HL-60 (cell line): ENCODE data around the gene EML6.

Experiments used
- GABPA ChIP-seq: IDR thresholded peaks from 2 replicates; pipeline ENCODE4 v1.6.1; 2012; ENCODE audit warnings: low read depth
- POLR2AphosphoS5 ChIP-seq: IDR thresholded peaks from 2 replicates; pipeline ENCODE4 v1.6.1; 2012; ENCODE audit warnings: low read depth
- TF ChIP-seq, protein P1 (sequence below): IDR thresholded peaks from 2 replicates; pipeline ENCODE4 v1.6.1; 2012; ENCODE audit warnings: low read depth; ENCODE audit not compliant: insufficient replicate concordance
- TF ChIP-seq, protein P2 (sequence below): IDR thresholded peaks from one replicate; pipeline ENCODE4 v1.5.1; 2011; ENCODE audit warnings: low read length, control low read depth, inconsistent platforms; ENCODE audit not compliant: insufficient read depth

- no peak for TF ChIP-seq POLR2AphosphoS5
- TF ChIP-seq, protein P1, sequence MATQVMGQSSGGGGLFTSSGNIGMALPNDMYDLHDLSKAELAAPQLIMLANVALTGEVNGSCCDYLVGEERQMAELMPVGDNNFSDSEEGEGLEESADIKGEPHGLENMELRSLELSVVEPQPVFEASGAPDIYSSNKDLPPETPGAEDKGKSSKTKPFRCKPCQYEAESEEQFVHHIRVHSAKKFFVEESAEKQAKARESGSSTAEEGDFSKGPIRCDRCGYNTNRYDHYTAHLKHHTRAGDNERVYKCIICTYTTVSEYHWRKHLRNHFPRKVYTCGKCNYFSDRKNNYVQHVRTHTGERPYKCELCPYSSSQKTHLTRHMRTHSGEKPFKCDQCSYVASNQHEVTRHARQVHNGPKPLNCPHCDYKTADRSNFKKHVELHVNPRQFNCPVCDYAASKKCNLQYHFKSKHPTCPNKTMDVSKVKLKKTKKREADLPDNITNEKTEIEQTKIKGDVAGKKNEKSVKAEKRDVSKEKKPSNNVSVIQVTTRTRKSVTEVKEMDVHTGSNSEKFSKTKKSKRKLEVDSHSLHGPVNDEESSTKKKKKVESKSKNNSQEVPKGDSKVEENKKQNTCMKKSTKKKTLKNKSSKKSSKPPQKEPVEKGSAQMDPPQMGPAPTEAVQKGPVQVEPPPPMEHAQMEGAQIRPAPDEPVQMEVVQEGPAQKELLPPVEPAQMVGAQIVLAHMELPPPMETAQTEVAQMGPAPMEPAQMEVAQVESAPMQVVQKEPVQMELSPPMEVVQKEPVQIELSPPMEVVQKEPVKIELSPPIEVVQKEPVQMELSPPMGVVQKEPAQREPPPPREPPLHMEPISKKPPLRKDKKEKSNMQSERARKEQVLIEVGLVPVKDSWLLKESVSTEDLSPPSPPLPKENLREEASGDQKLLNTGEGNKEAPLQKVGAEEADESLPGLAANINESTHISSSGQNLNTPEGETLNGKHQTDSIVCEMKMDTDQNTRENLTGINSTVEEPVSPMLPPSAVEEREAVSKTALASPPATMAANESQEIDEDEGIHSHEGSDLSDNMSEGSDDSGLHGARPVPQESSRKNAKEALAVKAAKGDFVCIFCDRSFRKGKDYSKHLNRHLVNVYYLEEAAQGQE, result no peak
- TF ChIP-seq, protein P2, sequence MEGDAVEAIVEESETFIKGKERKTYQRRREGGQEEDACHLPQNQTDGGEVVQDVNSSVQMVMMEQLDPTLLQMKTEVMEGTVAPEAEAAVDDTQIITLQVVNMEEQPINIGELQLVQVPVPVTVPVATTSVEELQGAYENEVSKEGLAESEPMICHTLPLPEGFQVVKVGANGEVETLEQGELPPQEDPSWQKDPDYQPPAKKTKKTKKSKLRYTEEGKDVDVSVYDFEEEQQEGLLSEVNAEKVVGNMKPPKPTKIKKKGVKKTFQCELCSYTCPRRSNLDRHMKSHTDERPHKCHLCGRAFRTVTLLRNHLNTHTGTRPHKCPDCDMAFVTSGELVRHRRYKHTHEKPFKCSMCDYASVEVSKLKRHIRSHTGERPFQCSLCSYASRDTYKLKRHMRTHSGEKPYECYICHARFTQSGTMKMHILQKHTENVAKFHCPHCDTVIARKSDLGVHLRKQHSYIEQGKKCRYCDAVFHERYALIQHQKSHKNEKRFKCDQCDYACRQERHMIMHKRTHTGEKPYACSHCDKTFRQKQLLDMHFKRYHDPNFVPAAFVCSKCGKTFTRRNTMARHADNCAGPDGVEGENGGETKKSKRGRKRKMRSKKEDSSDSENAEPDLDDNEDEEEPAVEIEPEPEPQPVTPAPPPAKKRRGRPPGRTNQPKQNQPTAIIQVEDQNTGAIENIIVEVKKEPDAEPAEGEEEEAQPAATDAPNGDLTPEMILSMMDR, result no peak
- no peak for TF ChIP-seq GABPA
Measured at GRCh38 chr2:54879032-54879431, 155.6 kb downstream of the EML6 start.
